Adrenal gland (tissue), 12 donors: ENCODE data around the gene ZFP1. TPM values are rescaled to one million over a fixed set of nuclear protein-coding genes. Genes with fewer than 3 reads are reported as not detected.

ENCODE experiments used
- DNase-seq, 7 donors: peaks; one replicate each; pipeline ENCODE4 v3.0.0-alpha.2; 2019 to 2020
- H3K27ac ChIP-seq, 5 donors: fragments of 200-600 bp; sonication (generic) in 4 of 5; 1 replicate in 3 of 5; 2 replicates in 2 of 5; pipeline versions ENCODE4 v1.5.1 to v1.8.0; 2016 to 2020; ENCODE audit warnings: mild to moderate bottlenecking in 1 of 5
- H3K27me3 ChIP-seq: fragments of 200-600 bp; 2 replicates; pipeline ENCODE4 v1.8.0; 2021
- H3K36me3 ChIP-seq, 2 donors: fragments of 200-600 bp; replicated peaks in 1 of 2; 1 replicate in 1 of 2; 2 replicates in 1 of 2; pipeline versions ENCODE4 v1.5.1 to v1.8.0; 2018 to 2022
- H3K4me1 ChIP-seq, 2 donors: fragments of 200-600 bp; replicated peaks in 1 of 2; 1 replicate in 1 of 2; 2 replicates in 1 of 2; pipeline versions ENCODE4 v1.5.1 to v1.8.0; 2018 to 2021
- H3K4me3 ChIP-seq, 4 donors: fragments of 200-600 bp; sonication (generic) in 3 of 4; one replicate each; pipeline ENCODE4 v1.5.1; 2016 to 2018
- H3K9me3 ChIP-seq, 3 donors: fragments of 200-600 bp; sonication (generic) in 1 of 3; replicated peaks in 1 of 3; 1 replicate in 2 of 3; 2 replicates in 1 of 3; pipeline versions ENCODE4 v1.5.1 to v1.8.0; 2016 to 2021
- CTCF ChIP-seq, 6 experiments: fragments of 450-650 bp in 4 of 6; fragments of 200-600 bp in 2 of 6; sonication (generic) in 1 of 6; IDR thresholded peaks; 1 replicate in 5 of 6; 2 replicates in 1 of 6; pipeline versions ENCODE4 v1.5.1 to v1.8.0; 2016 to 2021; ENCODE audit warnings: antibody characterized with exemption in 6 of 6, mild to moderate bottlenecking in 2 of 6, moderate library complexity in 1 of 6
- POLR2A ChIP-seq, 2 donors: fragments of 450-650 bp; IDR thresholded peaks; one replicate each; pipeline ENCODE4 v1.6.1; 2017; ENCODE audit warnings: antibody characterized with exemption in 2 of 2, mild to moderate bottlenecking in 2 of 2, moderate library complexity in 1 of 2
- WGBS, 4 donors: extraction: QIAGEN DNeasy Blood & Tissue Kit in 2 of 4; methylation state at CpG; one replicate each; pipeline versions ENCODE4 v1.1.5 to v1.1.7; 2013 to 2017; 5-methylcytosine and 5-hydroxymethylcytosine counted together
- intact Hi-C, 2 donors: fragments of 100-400 bp; cut with DNase I; formaldehyde crosslinking; loops; one replicate each; pipeline versions ENCODE4 v1.14.1 to v1.15.0; 2022 to 2023
- polyA plus RNA-seq, 3 donors: library from polyadenylated mRNA; stranded (reverse); fragments of 200-250 nt in 2 of 3; fragments of 350-450 nt in 1 of 3; fragmentation: Illumina TruSeq in 1 of 3; extraction: RNeasy Lipid Tissue Mini Kit (QIAGEN cat#74804) in 1 of 3; gene quantifications; one replicate each; pipeline ENCODE4 v1.2.3, GENCODE V29; 2013 to 2014
- total RNA-seq, 9 donors: library from RNA; depleted of rRNA in 4 of 9; stranded (reverse); fragments of >200 nt in 4 of 9; fragments of 120-200 nt in 1 of 9; fragmentation: NEBNext Ultra II Directional in 1 of 9; extraction: Animal tissue kit (Norgen Biotek cat#: 25700) in 1 of 9; gene quantifications; one replicate each; pipeline versions ENCODE4 v1.1.0 to v1.2.4, GENCODE V29; 2013 to 2023
- donor health status: healthy with polysubstance abuse.
- donor health status: Bipolar disorder and iron deficiency.
- donor health status: DM: yes; HTN: yes; CAD: no.
- donor health status: DM: no; HTN: no; CAD: no.
- donor health status: DM: no; HTN: no; CAD: no.
- donor health status: DM: yes; HTN: yes; CAD: no.

The ZFP1 gene
- total and polyA plus RNA-seq, 12 donors, result 4.5 to 15.1 (median 8.7) TPM

GRCh38 chr16:75104836-75105235 lies 43.5 kb upstream of the ZFP1 start:
- DNase-seq, result no peak
- Histone ChIP-seq H3K36me3 (no peaks in the 10 kb centered on the region), H3K27me3 (no peaks in the 10 kb centered on the region), H3K4me3 (no peak overlapping the region), H3K27ac (peak overlapping the region in 3 of 5 donors; percentile 1 to 93 (median 72)), H3K4me1 (peaks cover 22 to 56% of the 10 kb centered on the region in 2 donors), H3K9me3 (no peaks in the 10 kb centered on the region)
- 94 to 98% (median 95%) methylated on average over 8 to 11 of the region's 11 CpGs for WGBS, 4 donors
- intact Hi-C loops, result loop anchor here in 1 of 2 donors (10.0 kb wide), 1 partner anchor 50 kb away; no protein-coding TSS in a partner anchor
- no peak for TF ChIP-seq CTCF (IDR thresholded peaks at IDR 0.05)
- no peak for TF ChIP-seq POLR2A (IDR thresholded peaks at IDR 0.05)

- peaks cover 28 to 58% of the 10 kb centered on the region in 2 donors for H3K4me1 ChIP-seq
- intact Hi-C loops, result loop anchor here in 1 of 2 donors (10.0 kb wide), 1 partner anchor 51 kb away; no protein-coding TSS in a partner anchor
- H3K27ac ChIP-seq, result peak overlapping the region in 4 of 5 donors; percentile 1 to 93 (median 54)
- H3K9me3 ChIP-seq, result no peaks in the 10 kb centered on the region
- no peaks in the 10 kb centered on the region for H3K36me3 ChIP-seq
- H3K27me3 ChIP-seq, result no peaks in the 10 kb centered on the region
- no peak overlapping the region for H3K4me3 ChIP-seq
- DNase-seq, result peak in 5 of 7 donors; percentile 55 to 88 (median 61)
- WGBS, 4 donors, result 39 to 71% (median 62%) methylated on average over 6 to 10 of the region's 10 CpGs
- TF ChIP-seq POLR2A (IDR thresholded peaks at IDR 0.05) (no peak), CTCF (IDR thresholded peaks at IDR 0.05) (no peak)
Observed at GRCh38 chr16:75105306-75106061, 42.8 kb upstream of the ZFP1 start.

GRCh38 chr16:75106351-75107274 lies 41.7 kb upstream of the ZFP1 start:
- H3K27ac ChIP-seq, result peak overlapping the region in 3 of 5 donors; percentile 36 to 93 (median 72)
- TF ChIP-seq POLR2A (IDR thresholded peaks at IDR 0.05) (no peak), CTCF (IDR thresholded peaks at IDR 0.05) (no peak)
- H3K36me3 ChIP-seq, result no peaks in the 10 kb centered on the region
- intact Hi-C loops, result loop anchor here in 1 of 2 donors (10.0 kb wide), 1 partner anchor 52 kb away; no protein-coding TSS in a partner anchor
- no peaks in the 10 kb centered on the region for H3K9me3 ChIP-seq
- no peak overlapping the region for H3K4me3 ChIP-seq
- DNase-seq, result no peak
- no peaks in the 10 kb centered on the region for H3K27me3 ChIP-seq
- WGBS, 4 donors, result 91 to 95% (median 92%) methylated on average over 15 to 20 of the region's 20 CpGs
- H3K4me1 ChIP-seq, result peaks cover 36 to 70% of the 10 kb centered on the region in 2 donors

GRCh38 chr16:75107505-75107904 lies 40.8 kb upstream of the ZFP1 start:
- WGBS, 4 donors, result 76 to 86% (median 79%) methylated on average over 9 to 10 of the region's 10 CpGs

More at GRCh38 chr16:75107505-75107904, 40.8 kb upstream of the ZFP1 start:
- intact Hi-C loops, result loop anchor here in 1 of 2 donors (10.0 kb wide), 1 partner anchor 53 kb away; no protein-coding TSS in a partner anchor
- Histone ChIP-seq H3K27me3 (no peaks in the 10 kb centered on the region), H3K36me3 (no peaks in the 10 kb centered on the region), H3K9me3 (no peaks in the 10 kb centered on the region), H3K4me1 (peaks cover 36 to 79% of the 10 kb centered on the region in 2 donors), H3K27ac (peak overlapping the region in 3 of 5 donors; percentile 14 to 93 (median 77)), H3K4me3 (no peak overlapping the region)
- TF ChIP-seq POLR2A (IDR thresholded peaks at IDR 0.05), result no peak
- TF ChIP-seq CTCF (IDR thresholded peaks at IDR 0.05), result no peak
- DNase-seq, result no peak
